Globus pallidus (tissue), 1 donor: ENCODE measurements around the gene NID1.

Experiments used
- DNase-seq: peaks from one replicate; pipeline ENCODE4 v3.0.0-alpha.2; 2015; ENCODE audit warnings: low spot score

NID1 gene, protein sequence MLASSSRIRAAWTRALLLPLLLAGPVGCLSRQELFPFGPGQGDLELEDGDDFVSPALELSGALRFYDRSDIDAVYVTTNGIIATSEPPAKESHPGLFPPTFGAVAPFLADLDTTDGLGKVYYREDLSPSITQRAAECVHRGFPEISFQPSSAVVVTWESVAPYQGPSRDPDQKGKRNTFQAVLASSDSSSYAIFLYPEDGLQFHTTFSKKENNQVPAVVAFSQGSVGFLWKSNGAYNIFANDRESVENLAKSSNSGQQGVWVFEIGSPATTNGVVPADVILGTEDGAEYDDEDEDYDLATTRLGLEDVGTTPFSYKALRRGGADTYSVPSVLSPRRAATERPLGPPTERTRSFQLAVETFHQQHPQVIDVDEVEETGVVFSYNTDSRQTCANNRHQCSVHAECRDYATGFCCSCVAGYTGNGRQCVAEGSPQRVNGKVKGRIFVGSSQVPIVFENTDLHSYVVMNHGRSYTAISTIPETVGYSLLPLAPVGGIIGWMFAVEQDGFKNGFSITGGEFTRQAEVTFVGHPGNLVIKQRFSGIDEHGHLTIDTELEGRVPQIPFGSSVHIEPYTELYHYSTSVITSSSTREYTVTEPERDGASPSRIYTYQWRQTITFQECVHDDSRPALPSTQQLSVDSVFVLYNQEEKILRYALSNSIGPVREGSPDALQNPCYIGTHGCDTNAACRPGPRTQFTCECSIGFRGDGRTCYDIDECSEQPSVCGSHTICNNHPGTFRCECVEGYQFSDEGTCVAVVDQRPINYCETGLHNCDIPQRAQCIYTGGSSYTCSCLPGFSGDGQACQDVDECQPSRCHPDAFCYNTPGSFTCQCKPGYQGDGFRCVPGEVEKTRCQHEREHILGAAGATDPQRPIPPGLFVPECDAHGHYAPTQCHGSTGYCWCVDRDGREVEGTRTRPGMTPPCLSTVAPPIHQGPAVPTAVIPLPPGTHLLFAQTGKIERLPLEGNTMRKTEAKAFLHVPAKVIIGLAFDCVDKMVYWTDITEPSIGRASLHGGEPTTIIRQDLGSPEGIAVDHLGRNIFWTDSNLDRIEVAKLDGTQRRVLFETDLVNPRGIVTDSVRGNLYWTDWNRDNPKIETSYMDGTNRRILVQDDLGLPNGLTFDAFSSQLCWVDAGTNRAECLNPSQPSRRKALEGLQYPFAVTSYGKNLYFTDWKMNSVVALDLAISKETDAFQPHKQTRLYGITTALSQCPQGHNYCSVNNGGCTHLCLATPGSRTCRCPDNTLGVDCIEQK

DNA sequence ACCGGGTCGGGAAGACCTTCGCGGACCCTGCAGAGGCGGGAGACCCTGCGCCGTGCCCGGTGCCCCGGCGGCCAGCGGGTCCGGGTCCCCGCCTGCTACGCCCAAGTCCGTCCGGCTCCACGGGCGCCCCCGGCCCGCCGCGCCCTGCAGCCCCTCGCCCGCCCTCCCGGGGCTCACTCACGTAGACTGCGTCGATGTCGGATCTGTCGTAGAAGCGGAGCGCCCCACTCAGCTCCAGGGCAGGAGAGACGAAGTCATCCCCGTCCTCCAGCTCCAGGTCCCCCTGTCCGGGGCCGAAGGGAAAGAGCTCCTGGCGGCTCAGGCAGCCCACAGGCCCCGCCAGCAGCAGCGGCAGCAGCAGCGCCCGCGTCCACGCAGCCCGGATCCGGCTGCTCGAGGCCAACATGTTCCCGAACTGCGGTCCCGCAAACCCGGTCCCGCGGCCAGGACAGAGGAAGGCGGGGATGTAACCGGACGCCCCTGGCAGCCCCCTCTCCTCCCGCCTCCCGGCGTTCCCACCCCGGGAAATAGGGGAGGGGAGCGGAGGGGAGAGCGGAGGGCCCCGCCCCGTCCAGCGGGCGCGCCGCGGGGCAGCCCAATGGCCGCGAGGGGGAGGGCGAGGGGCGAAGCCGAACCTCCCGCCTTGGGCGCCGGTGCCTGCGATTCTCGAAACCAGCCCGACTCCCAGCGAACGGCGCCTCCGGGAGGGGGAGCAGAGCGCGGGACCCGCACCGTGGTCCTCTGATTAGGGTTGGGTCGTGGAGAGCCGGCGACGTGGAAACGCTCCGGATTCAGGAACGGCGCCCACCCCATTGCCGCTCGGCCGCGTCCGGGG is at the start of gene NID1:
Gene NID1, minus strand, starts transcription at position 417 of the 835 bp plus-strand sequence. Its CDS starts 11 bp downstream, at position 406.
- DNase-seq: no peak

DNA sequence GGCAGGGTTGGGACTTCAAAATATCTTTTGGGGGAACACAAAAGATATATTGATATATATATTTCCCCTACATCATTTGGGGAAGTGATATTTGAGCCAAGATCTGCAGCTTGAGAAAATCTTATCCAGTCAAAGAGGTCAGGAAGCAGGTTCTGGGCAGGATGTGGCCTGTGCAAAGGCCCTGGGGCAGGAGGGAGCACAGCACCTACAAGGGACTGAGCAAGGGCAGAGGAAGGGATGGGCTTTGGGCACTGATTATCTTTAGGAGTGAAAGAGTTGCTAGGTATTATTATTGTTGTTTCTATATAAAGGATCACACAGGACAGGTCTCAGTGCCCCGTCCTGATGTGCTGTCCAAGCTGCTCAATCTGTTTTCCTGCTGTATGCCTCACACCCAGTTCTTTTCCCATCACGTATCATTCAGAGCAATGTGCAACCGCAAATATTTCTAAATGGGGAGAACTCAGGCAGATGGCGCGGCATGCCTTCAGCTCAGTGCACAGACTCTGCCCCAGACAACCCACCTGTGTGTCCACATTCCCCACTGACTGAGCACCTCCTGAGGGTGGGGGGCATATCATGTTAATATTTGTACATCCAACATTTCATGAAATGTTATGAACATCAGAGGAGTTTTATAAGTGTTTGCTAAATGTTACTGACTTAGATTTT is 49.3 kb upstream of the NID1 start:
- DNase-seq: no peak

DNA sequence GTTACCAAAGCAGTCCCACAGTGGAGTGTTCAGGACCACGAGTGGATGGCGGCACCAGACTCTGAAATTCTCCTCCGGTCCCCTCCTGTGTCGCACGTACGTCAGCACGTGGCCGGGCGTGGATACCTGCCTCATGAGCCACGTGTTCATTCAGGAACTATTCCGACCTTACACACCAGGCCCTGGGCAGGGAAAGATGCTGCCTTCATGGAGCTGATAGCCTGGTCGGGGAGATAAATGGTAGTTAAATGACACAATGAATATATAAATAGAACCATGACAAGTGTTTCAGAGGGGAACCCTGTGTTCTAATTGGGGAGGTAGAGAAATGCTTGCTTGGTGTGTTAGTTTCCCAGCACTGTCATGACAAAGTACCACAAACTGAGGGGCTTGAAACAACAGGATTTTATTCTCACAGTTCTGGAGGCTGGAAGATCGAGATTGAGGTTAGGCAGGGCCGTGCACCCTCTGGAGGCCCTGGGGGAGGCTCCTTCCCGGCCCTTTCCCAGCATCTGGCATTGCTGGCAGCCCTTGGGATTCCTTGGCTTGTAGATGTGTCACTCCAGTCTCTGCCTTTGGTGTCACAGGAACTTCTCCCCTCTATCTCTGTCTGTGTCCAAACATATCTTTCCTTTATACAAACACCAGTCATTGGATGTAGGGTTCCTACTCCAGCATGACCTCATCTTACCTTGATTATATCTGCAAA is 48.6 kb upstream of the NID1 start:
- no peak for DNase-seq

DNA sequence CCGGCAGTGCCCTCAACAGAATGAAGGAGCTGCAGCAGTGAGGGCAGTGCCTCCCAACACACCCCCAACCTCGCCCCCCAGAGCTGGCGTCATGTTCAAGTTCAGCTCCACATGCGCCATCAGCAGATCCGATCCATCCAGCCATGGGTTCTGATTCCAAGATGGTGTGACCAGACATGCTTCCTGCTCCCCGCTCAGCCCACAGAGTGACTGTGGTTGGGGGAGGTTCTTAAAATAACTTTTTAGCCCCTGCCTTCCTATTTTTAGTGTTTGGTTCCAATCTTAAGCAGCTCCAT is 47.4 kb upstream of the NID1 start:
- no peak for DNase-seq

DNA sequence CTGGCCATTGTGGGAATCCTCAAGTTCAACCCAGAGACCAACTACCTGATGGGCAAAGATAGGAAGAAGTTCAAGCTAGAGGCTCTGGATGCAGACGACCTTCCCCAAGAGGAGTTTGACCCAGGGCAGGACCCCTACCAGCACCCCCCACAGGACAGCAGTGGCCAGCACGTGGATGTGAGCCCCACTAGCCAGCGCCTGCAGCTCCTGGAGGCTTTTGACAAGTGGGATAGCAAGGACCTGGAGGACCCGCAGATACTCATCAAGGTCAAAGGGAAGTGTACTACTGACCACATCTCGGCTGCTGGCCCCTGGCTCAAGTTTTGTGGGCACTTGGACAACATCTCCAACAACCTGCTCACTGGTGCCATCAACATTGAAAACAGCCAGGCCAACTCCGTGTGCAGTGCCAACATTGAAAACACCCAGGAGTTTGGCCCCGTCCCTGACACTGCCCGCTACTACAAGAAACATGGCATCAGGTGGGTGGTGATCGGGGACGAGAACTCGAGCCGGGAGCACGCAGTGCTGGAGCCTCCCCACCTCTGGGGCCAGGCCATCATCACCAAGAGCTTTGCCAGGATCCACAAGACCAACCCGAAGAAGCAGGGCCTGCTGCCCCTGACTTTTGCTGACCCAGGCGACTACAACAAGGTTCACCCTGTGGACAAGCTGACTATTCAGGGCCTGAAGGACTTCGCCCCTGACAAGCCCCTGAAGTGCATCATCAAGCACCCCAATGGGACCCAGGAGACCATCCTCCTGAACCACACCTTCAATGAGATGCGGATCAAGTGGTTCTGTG is 46.8 kb upstream of the NID1 start:
- DNase-seq: no peak

DNA sequence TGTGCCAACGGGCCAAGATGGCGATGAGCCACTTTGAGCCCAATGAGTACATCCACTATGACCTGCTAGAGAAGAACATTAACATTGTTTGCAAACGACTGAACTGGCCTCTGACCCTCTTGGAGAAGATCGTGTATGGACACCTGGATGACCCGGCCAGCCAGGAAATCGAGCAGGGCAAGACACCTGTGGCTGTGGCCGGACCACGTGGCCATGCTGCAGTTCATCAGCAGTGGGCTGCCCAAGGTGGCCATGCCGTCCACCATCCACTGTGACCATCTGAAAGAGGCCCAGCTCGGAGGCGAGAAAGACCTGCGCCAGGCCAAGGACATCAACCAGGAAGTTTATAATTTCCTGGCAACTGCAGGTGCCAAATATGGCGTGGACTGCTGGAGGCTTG is 45.2 kb upstream of the NID1 start:
- no peak for DNase-seq

DNA sequence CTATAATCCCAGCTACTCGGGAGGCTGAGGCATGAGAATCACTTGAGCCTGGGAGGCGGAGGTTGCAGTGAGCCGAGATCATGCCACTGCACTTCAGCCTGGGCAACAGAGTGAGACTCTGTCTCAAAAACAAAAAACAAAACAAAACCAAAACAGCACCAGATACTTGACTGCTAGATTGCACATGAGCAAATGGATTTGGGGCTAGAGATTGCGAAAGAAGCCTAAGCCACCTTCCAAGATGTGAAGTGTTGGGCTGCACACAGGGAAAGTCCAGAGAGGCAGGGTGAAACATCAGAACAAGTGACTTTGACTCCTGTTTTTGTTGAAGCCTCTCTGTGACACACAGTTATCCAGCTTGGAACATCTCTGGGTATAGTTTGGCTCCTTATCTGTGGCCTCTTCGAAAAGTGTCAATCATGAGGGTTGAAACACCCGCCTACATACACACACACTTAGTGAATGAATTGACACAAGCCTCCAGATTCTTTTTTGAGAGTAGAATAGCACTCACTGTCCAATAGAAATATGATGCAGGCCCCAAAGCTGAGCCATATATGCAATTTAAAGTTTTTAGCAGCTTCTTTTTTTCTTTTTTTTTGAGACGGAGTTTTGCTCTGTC is 43.2 kb upstream of the NID1 start:
- DNase-seq: no peak

DNA sequence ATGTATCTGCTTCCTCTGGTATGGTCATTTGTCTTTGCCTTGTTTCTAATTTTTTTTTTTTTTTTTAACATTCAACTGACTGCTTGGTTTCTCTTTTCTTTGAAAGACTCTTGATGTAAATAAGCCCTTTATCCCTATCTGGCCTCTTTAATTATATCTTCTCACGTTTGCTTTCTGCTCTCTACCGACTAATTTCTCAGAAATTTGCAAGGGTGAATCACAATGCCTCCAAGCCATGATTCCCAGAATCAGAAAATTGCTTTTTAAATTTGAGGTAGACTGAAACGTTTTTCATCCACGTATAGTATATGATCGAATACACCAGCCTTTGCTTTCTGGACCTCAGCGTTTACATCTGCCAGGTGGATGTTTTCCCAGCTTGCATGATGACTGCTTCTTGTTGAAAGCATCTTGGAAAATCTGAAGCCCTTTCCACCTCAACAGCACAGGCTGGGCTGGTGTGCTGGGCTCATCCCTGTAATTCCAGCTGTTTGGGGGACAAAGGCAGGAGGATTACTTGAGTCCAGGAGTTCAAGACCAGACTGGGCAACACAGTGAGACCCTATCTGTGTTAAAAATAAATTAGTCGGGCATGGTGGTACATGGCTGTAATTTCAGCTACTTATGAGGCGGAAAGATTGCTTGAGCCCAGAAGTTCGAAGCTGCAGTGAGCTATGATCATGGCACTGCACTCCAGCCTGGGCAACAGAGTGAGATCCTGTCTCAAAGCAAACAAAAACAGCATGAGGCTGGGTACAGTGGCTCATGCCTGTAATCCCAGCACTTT is 42.4 kb upstream of the NID1 start:
- DNase-seq: no peak

DNA sequence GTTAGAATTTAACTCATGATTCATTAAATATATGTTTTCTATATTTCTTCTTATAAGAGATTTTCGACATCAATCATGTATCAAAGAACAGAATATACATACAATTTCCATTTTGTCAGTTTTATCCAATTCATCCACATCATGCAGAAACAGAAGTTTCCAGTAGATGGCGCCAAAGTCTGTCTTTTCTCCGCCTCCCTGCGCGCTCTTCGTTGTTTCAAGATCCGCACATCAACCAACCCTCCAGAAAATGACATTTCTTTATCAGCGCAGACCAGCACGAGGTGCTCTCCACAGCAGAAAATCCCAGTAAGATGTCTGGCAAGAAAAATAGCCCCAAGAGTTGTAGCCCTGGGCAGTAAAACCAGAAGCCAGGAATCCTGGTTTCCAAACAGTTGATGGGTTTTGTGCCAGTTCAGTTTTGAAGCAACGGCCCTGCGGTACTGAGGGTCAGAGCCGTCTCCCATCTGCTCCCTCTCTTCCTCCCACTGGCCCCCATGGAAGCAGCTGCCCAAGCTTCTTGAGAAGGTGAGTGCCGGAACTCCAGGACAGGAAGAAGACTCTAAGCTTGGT is 38.8 kb upstream of the NID1 start:
- peak; percentile 50 for DNase-seq

DNA sequence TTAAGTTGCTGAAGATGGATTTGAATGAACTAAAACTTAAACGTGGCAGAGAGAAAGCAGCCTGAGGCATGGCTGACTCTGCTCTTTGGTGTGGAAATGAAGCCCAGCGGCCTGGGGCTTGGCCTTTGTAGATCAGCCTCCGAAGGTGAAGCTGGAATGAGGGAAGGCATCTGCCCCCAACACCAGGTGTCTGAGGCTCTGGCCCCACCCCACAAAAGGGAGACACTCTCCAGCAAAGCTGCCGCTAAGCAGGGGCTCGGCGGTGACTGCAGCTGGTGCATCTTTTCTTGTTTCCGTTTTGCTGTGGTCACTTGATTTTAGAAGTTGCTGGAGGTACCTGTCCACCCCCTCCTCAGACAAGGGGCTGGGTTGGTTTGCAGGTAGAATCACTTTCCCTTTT is 38.2 kb upstream of the NID1 start:
- DNase-seq: no peak

DNA sequence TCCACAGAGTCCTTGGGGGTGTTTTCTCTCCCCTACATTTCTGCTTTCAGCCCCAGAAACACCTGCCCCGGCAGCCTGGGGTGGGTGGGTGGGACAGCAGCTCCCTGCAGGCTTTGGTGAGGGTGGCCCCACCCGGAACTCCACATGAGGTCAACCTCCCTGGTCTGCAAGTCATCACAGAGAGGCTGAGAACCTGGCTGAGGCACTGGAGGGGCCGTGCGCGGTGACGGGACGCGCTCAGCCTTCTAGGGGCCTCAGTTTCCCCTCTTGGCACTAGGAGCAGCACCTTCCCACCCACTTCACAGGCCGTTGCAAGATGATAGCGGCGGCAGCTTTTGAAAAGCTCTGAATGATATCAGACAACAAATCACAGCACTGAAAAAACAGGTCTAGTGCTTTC is 37.7 kb upstream of the NID1 start:
- DNase-seq: no peak

DNA sequence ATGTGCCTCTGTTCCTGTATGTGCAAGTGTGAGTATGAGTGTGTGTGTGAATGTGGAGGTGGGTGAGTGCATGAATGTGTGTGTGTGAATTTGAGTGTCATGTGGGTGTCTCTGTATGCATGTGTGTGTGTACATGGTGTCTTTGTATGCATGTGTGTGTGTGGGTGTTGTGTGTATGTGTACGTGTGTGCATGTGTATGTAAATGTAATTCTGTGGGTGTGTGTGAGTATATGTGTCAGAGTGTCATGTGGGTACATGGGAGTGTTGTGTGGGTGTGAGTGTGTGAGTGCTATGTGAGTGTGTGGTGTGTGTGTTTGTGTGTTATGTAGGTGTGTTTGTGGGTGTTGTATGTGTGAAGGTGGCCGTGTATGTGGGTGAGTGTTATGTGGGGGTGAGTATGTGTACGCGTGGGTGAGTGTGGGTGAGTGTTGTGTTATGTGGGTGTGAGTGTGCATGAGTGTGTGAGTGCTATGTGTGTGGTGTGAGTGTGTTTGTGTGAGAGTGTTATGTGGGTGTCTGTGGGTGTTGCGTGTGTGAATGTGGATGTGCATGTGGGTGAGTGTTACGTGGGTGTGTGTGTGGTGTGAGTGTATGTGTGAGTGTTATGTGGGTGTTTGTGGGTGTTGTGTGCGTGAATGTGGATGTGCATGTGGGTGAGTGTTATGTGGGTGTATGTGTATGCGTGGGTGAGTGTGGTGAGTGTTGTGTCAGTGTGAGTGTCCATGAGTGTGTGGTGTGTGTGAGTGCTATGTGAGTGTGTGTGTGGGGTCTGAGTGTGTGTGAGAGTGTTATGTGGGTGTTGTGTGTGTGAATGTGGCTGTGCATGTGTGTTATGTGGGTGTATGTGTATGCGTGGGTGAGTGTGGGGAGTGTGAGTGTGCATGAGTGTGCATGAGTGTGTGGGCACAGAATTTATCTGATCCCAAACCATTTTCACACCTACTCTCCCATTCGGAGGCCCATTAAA is 36.6 kb upstream of the NID1 start:
- no peak for DNase-seq

DNA sequence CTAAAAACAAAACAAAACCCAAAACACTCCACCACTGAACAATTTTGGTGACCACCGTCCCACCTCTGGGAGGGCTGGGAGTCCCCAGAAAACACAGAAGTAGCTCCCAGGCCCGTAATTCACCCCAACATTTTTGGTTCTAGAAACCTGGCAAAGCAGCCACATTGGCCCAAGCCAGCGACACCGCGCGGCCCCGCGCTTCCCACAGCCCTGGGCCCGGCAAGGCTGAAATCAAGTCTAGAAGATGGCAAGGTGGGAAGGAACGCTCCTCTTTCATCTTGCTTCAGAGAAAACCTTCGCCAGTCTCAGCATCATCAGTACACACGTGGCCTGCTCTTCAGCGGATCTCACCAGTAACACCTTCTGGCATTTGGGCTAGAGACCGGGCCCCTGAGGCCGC is 35.9 kb upstream of the NID1 start:
- DNase-seq: no peak

DNA sequence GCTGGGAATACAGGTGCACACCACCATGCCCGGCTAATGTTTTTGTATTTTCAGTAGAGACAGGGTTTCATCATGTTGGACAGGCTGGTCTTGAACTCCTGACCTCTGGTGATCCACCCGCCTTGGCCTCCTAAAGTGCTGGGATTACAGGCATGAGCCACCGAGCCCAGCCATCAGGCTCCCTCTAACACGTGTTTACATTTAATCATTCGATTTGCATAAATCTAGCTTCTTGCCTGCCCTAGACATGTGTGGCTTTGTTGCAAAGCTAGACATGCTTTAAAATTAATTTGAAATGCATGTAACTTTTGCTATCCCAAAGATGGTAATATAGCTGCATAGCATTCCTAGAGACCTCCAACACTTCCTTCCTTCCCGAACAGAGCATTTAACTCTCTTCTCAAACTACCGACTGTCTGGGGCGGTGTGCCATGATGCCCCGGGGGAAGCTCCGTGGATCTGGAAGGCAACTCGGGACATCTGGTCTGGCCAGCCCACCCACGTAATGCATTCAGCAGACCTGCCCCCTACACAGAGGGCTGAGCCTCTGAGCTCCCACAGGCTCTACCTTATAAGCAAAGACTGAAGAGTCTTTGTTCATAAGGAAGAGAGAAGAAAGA is 34.6 kb upstream of the NID1 start:
- no peak for DNase-seq

DNA sequence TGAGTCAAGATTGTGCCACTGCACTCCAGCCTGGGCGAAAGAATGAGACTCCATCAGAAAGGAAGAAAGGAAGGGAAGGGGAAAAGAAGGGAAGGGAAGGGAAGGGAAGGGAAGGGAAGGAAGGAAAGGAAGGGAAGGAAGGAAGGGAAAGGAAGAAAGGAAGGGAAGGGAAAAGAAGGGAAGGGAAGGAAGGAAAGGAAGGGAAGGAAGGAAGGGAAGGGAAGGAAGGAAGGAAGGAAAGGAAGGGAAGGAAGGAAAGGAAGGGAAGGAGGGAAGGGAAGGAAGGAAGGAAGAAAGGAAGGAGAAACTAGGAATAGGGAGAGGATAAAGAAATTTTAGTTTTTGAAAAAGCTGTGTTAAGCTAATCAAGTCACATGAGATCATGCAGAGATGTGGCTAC is 33.4 kb upstream of the NID1 start:
- no peak for DNase-seq
